ENCODE results near the gene ARHGDIB.

The ARHGDIB gene

GRCh38 chr12:14923944-14924343 is 37.5 kb downstream of the ARHGDIB start:
- H3K4me1 ChIP-seq (ENCODE audit: control insufficient read depth in 5 of 5, insufficient read depth in 5 of 5, low read length in 5 of 5) = peaks cover 0 to 3% (median 0%) of the 10 kb centered on the region in 5 donors
- no peaks in the 10 kb centered on the region for H3K9me3 ChIP-seq (ENCODE audit: control insufficient read depth in 5 of 5, low read length in 5 of 5)
- no peak overlapping the region for H3K9ac ChIP-seq (ENCODE audit: low read length in 5 of 5)
- peaks cover 0 to 3% (median 0%) of the 10 kb centered on the region in 5 donors for H3K36me3 ChIP-seq (ENCODE audit: control insufficient read depth in 5 of 5, insufficient read depth in 5 of 5, low read length in 5 of 5)
- H3K27me3 ChIP-seq (ENCODE audit: control insufficient read depth in 5 of 5, insufficient read depth in 4 of 5, low read length in 5 of 5) = peaks cover 0 to 2% (median 0%) of the 10 kb centered on the region in 5 donors
- no peak overlapping the region for H3K4me3 ChIP-seq (ENCODE audit: low read depth in 1 of 5, low read length in 5 of 5)
- no peak overlapping the region for H3K27ac ChIP-seq (ENCODE audit: low read depth, low read length)

DNA sequence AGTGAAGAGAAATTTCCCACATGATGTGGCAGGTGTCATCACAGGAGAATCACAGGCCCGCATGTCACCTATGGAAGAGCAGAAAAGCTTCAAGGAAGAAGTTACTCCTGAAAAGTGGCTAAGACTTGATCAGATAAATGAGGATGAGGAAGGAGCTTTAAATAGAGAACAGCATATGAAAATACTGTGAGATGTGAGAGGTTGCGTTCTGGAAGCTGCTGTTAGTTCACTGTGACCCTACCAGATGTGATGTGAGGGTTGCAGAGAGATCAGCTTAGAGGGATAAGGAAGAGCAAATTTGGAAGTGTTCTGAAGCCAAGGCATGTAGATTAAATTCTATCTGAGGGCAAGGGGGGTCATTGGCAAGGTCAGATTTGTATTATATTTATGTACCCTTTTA is 40.2 kb downstream of the ARHGDIB start:
- Histone ChIP-seq H3K27ac (ENCODE audit: low read depth, low read length) (no peak overlapping the region), H3K4me1 (ENCODE audit: control insufficient read depth in 5 of 5, insufficient read depth in 5 of 5, low read length in 5 of 5) (no peaks in the 10 kb centered on the region), H3K36me3 (ENCODE audit: control insufficient read depth in 5 of 5, insufficient read depth in 5 of 5, low read length in 5 of 5) (peaks cover 0 to 3% (median 0%) of the 10 kb centered on the region in 5 donors)

GRCh38 chr12:14920475-14921126 is 40.8 kb downstream of the ARHGDIB start:
- Histone ChIP-seq H3K27ac (ENCODE audit: low read depth, low read length) (no peak overlapping the region), H3K27me3 (ENCODE audit: control insufficient read depth in 5 of 5, insufficient read depth in 4 of 5, low read length in 5 of 5) (no peaks in the 10 kb centered on the region), H3K9me3 (ENCODE audit: control insufficient read depth in 5 of 5, low read length in 5 of 5) (no peaks in the 10 kb centered on the region), H3K4me3 (ENCODE audit: low read depth in 1 of 5, low read length in 5 of 5) (no peak overlapping the region), H3K9ac (ENCODE audit: low read length in 5 of 5) (no peak overlapping the region), H3K4me1 (ENCODE audit: control insufficient read depth in 5 of 5, insufficient read depth in 5 of 5, low read length in 5 of 5) (no peaks in the 10 kb centered on the region), H3K36me3 (ENCODE audit: control insufficient read depth in 5 of 5, insufficient read depth in 5 of 5, low read length in 5 of 5) (peaks cover 0 to 3% (median 0%) of the 10 kb centered on the region in 5 donors)

More for the DNA sequence above, 40.2 kb downstream of the ARHGDIB start:
- H3K9me3 ChIP-seq (ENCODE audit: control insufficient read depth in 5 of 5, low read length in 5 of 5) = no peaks in the 10 kb centered on the region
- no peaks in the 10 kb centered on the region for H3K27me3 ChIP-seq (ENCODE audit: control insufficient read depth in 5 of 5, insufficient read depth in 4 of 5, low read length in 5 of 5)
- H3K9ac ChIP-seq (ENCODE audit: low read length in 5 of 5) = no peak overlapping the region
- H3K4me3 ChIP-seq (ENCODE audit: low read depth in 1 of 5, low read length in 5 of 5) = no peak overlapping the region

- H3K36me3 ChIP-seq (ENCODE audit: control insufficient read depth in 5 of 5, insufficient read depth in 5 of 5, low read length in 5 of 5) = peaks cover 0 to 4% (median 0%) of the 10 kb centered on the region in 5 donors
- no peaks in the 10 kb centered on the region for H3K9me3 ChIP-seq (ENCODE audit: control insufficient read depth in 5 of 5, low read length in 5 of 5)
- no peak overlapping the region for H3K27ac ChIP-seq (ENCODE audit: low read depth, low read length)
- no peaks in the 10 kb centered on the region for H3K27me3 ChIP-seq (ENCODE audit: control insufficient read depth in 5 of 5, insufficient read depth in 4 of 5, low read length in 5 of 5)
- no peak overlapping the region for H3K4me3 ChIP-seq (ENCODE audit: low read depth in 1 of 5, low read length in 5 of 5)
- H3K4me1 ChIP-seq (ENCODE audit: control insufficient read depth in 5 of 5, insufficient read depth in 5 of 5, low read length in 5 of 5) = no peaks in the 10 kb centered on the region
- no peak overlapping the region for H3K9ac ChIP-seq (ENCODE audit: low read length in 5 of 5)
Observed at GRCh38 chr12:14919455-14919854, 41.9 kb downstream of the ARHGDIB start.

- Histone ChIP-seq H3K4me1 (ENCODE audit: control insufficient read depth in 5 of 5, insufficient read depth in 5 of 5, low read length in 5 of 5) (peaks cover 0 to 6% (median 0%) of the 10 kb centered on the region in 5 donors), H3K27ac (ENCODE audit: low read depth, low read length) (no peak overlapping the region), H3K9ac (ENCODE audit: low read length in 5 of 5) (no peak overlapping the region), H3K27me3 (ENCODE audit: control insufficient read depth in 5 of 5, insufficient read depth in 4 of 5, low read length in 5 of 5) (no peaks in the 10 kb centered on the region), H3K9me3 (ENCODE audit: control insufficient read depth in 5 of 5, low read length in 5 of 5) (no peaks in the 10 kb centered on the region), H3K36me3 (ENCODE audit: control insufficient read depth in 5 of 5, insufficient read depth in 5 of 5, low read length in 5 of 5) (peaks cover 0 to 11% (median 0%) of the 10 kb centered on the region in 5 donors), H3K4me3 (ENCODE audit: low read depth in 1 of 5, low read length in 5 of 5) (no peak overlapping the region)
Observed at GRCh38 chr12:14915736-14916135, 45.7 kb downstream of the ARHGDIB start.

- peaks cover 0 to 8% (median 0%) of the 10 kb centered on the region in 5 donors for H3K36me3 ChIP-seq (ENCODE audit: control insufficient read depth in 5 of 5, insufficient read depth in 5 of 5, low read length in 5 of 5)
- no peaks in the 10 kb centered on the region for H3K9me3 ChIP-seq (ENCODE audit: control insufficient read depth in 5 of 5, low read length in 5 of 5)
- H3K4me3 ChIP-seq (ENCODE audit: low read depth in 1 of 5, low read length in 5 of 5) = no peak overlapping the region
- H3K27me3 ChIP-seq (ENCODE audit: control insufficient read depth in 5 of 5, insufficient read depth in 4 of 5, low read length in 5 of 5) = no peaks in the 10 kb centered on the region
- no peak overlapping the region for H3K27ac ChIP-seq (ENCODE audit: low read depth, low read length)
- H3K9ac ChIP-seq (ENCODE audit: low read length in 5 of 5) = no peak overlapping the region
- peaks cover 0 to 6% (median 0%) of the 10 kb centered on the region in 5 donors for H3K4me1 ChIP-seq (ENCODE audit: control insufficient read depth in 5 of 5, insufficient read depth in 5 of 5, low read length in 5 of 5)
Observed at GRCh38 chr12:14913381-14913781, 48.0 kb downstream of the ARHGDIB start.

DNA sequence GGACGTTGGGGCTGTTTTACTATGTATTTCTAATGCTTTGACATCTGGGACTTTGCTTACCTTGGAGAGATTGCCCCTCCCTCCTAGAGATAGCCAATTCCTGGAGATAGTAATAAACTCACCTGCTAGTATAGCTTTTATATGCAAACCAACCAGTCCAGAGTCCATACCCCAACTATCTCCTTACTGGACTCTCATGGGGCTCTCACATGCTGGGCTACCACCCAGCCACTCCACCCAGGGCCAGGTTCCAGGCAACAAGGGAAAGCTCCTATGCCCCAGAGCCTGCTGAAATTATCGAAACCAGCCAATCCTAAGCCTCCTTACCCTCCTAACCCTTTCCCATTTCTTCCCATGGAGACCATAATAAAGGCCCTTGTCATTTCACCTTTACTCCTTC is 50.3 kb downstream of the ARHGDIB start:
- Histone ChIP-seq H3K4me3 (ENCODE audit: low read depth in 1 of 5, low read length in 5 of 5) (no peak overlapping the region), H3K4me1 (ENCODE audit: control insufficient read depth in 5 of 5, insufficient read depth in 5 of 5, low read length in 5 of 5) (peaks cover 0 to 7% (median 0%) of the 10 kb centered on the region in 5 donors), H3K9ac (ENCODE audit: low read length in 5 of 5) (no peak overlapping the region), H3K27me3 (ENCODE audit: control insufficient read depth in 5 of 5, insufficient read depth in 4 of 5, low read length in 5 of 5) (no peaks in the 10 kb centered on the region), H3K9me3 (ENCODE audit: control insufficient read depth in 5 of 5, low read length in 5 of 5) (no peaks in the 10 kb centered on the region), H3K27ac (ENCODE audit: low read depth, low read length) (no peak overlapping the region), H3K36me3 (ENCODE audit: control insufficient read depth in 5 of 5, insufficient read depth in 5 of 5, low read length in 5 of 5) (peaks cover 0 to 8% (median 0%) of the 10 kb centered on the region in 5 donors)

DNA sequence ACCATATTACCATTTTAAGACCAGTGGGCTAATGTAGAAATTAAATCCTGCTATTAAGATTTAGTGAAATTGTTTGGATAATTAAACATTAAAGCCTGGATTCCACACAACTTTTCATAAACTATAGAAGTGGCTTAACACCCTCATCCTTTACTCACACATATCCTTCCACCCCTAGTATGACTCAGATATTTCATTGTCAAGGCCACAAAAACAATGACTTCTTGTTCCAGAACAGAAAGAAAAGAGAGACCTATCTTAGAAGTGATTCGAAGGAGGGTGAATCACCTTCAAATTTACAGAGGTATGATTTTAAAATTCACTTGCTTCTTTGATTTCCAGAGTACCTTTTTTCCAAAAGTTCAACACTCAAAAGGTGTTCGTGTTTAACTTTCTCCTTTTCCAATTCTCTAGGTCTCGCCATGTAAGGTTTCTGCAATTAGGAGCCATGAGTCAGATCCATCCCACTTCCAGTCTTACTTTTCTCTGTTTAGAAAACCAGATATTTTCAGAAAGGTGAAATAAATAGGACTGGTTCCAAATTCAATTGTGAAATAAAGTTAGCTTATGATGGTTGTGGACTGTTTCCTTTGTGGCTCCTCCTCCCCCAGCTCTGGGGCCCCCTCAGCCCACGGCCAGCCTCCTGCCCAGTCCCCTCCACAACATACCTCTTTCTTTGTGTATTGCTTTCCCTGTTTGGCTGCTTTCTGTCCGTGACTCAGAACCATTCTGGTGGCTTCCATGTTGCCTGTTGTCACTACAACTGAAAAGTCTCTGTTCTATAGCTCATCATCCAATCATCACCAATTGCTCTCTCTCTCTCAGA is 51.1 kb downstream of the ARHGDIB start:
- Histone ChIP-seq H3K27me3 (ENCODE audit: control insufficient read depth in 5 of 5, insufficient read depth in 4 of 5, low read length in 5 of 5) (no peaks in the 10 kb centered on the region), H3K9me3 (ENCODE audit: control insufficient read depth in 5 of 5, low read length in 5 of 5) (no peaks in the 10 kb centered on the region), H3K4me1 (ENCODE audit: control insufficient read depth in 5 of 5, insufficient read depth in 5 of 5, low read length in 5 of 5) (peaks cover 0 to 13% (median 5%) of the 10 kb centered on the region in 5 donors), H3K4me3 (ENCODE audit: low read depth in 1 of 5, low read length in 5 of 5) (no peak overlapping the region), H3K36me3 (ENCODE audit: control insufficient read depth in 5 of 5, insufficient read depth in 5 of 5, low read length in 5 of 5) (peaks cover 0 to 8% (median 0%) of the 10 kb centered on the region in 5 donors), H3K27ac (ENCODE audit: low read depth, low read length) (no peak overlapping the region), H3K9ac (ENCODE audit: low read length in 5 of 5) (no peak overlapping the region)

DNA sequence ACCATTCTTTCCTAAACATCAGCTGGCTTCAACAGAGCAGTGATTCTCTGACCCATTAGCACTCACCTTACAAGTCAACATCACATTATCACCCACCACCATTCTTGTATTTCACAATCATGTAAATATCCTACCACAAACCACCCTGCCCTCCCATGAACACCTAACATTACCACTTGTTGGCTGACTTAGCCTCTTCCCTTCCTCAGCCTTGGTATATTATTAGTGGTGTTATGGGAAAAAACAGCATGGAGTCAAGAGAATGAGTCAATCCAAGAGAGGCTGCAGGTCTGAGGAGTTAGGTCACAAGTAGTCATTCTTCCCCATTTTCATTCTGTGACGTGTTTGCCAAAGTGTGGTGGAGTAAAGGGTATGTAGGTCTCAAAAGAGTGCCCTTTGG is 53.4 kb downstream of the ARHGDIB start:
- H3K36me3 ChIP-seq (ENCODE audit: control insufficient read depth in 5 of 5, insufficient read depth in 5 of 5, low read length in 5 of 5) = no peaks in the 10 kb centered on the region
- H3K27ac ChIP-seq (ENCODE audit: low read depth, low read length) = no peak overlapping the region
- no peaks in the 10 kb centered on the region for H3K9me3 ChIP-seq (ENCODE audit: control insufficient read depth in 5 of 5, low read length in 5 of 5)
- H3K27me3 ChIP-seq (ENCODE audit: control insufficient read depth in 5 of 5, insufficient read depth in 4 of 5, low read length in 5 of 5) = no peaks in the 10 kb centered on the region
- H3K4me3 ChIP-seq (ENCODE audit: low read depth in 1 of 5, low read length in 5 of 5) = no peak overlapping the region
- no peak overlapping the region for H3K9ac ChIP-seq (ENCODE audit: low read length in 5 of 5)
- H3K4me1 ChIP-seq (ENCODE audit: control insufficient read depth in 5 of 5, insufficient read depth in 5 of 5, low read length in 5 of 5) = peaks cover 0 to 25% (median 16%) of the 10 kb centered on the region in 5 donors

DNA sequence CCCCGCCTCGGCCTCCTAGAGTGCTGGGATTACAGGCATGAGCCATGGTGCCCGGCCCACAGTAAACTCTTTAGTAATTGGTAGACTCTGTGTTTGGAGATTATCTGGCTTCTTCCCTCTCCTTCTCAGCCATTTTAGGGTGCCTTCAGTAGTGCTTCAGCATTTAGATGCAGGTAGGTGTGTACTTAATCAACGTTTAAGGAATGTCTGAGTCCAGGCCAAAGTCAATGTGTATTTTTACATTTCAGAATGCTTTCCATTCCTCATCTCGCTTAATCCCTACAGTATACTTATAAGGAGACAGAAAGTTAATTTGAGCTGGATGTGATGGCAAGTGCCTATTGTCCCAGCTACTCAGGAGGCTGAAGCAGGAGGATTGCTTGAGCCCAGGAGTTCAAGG is 55.3 kb downstream of the ARHGDIB start:
- Histone ChIP-seq H3K9me3 (ENCODE audit: control insufficient read depth in 5 of 5, low read length in 5 of 5) (no peaks in the 10 kb centered on the region), H3K4me3 (ENCODE audit: low read depth in 1 of 5, low read length in 5 of 5) (no peak overlapping the region), H3K36me3 (ENCODE audit: control insufficient read depth in 5 of 5, insufficient read depth in 5 of 5, low read length in 5 of 5) (no peaks in the 10 kb centered on the region), H3K27ac (ENCODE audit: low read depth, low read length) (no peak overlapping the region), H3K9ac (ENCODE audit: low read length in 5 of 5) (no peak overlapping the region), H3K4me1 (ENCODE audit: control insufficient read depth in 5 of 5, insufficient read depth in 5 of 5, low read length in 5 of 5) (peaks cover 4 to 35% (median 31%) of the 10 kb centered on the region in 5 donors), H3K27me3 (ENCODE audit: control insufficient read depth in 5 of 5, insufficient read depth in 4 of 5, low read length in 5 of 5) (no peaks in the 10 kb centered on the region)
